Spleen (tissue), 11 donors: ENCODE measurements around the gene CCDC70. TPM values are rescaled to one million over a fixed set of nuclear protein-coding genes. Genes with fewer than 3 reads are reported as not detected.

ENCODE experiments used
- DNase-seq: peaks from one replicate; pipeline ENCODE4 v3.0.0-alpha.2; 2020
- H3K27ac ChIP-seq, 8 donors: fragments of 200-600 bp; sonication (generic) in 7 of 8; 1 replicate in 4 of 8; 2 replicates in 4 of 8; pipeline versions ENCODE4 v1.5.0 to v1.8.0; 2016 to 2021; ENCODE audit warnings: inconsistent platforms in 4 of 8, mild to moderate bottlenecking in 4 of 8, moderate library complexity in 1 of 8
- H3K27me3 ChIP-seq, 7 donors: fragments of 200-600 bp; sonication (generic) in 6 of 7; replicated peaks in 1 of 7; 1 replicate in 4 of 7; 2 replicates in 3 of 7; pipeline versions ENCODE4 v1.5.0 to v1.8.0; 2016 to 2021; ENCODE audit warnings: inconsistent platforms in 3 of 7, mild to moderate bottlenecking in 1 of 7
- H3K36me3 ChIP-seq, 6 donors: fragments of 200-600 bp; sonication (generic) in 5 of 6; 1 replicate in 4 of 6; 2 replicates in 2 of 6; pipeline versions ENCODE4 v1.5.0 to v1.8.0; 2016 to 2021; ENCODE audit warnings: inconsistent platforms in 2 of 6
- H3K4me1 ChIP-seq, 6 donors: fragments of 200-600 bp; sonication (generic) in 5 of 6; 1 replicate in 3 of 6; 2 replicates in 3 of 6; pipeline versions ENCODE4 v1.5.0 to v1.8.0; 2016 to 2021; ENCODE audit warnings: inconsistent platforms in 3 of 6
- H3K4me3 ChIP-seq, 8 donors: fragments of 200-600 bp; sonication (generic) in 7 of 8; 1 replicate in 4 of 8; 2 replicates in 4 of 8; pipeline versions ENCODE4 v1.5.0 to v1.8.0; 2016 to 2021; ENCODE audit warnings: inconsistent platforms in 4 of 8, mild to moderate bottlenecking in 4 of 8, moderate library complexity in 2 of 8
- H3K9me3 ChIP-seq, 8 donors: fragments of 200-600 bp; sonication (generic) in 7 of 8; 1 replicate in 4 of 8; 2 replicates in 4 of 8; pipeline versions ENCODE4 v1.5.0 to v1.8.0; 2016 to 2021; ENCODE audit warnings: inconsistent platforms in 4 of 8
- CTCF ChIP-seq, 11 experiments: fragments of 200-600 bp in 7 of 11; fragments of 450-650 bp in 4 of 11; sonication (generic) in 4 of 11; IDR thresholded peaks in 8 of 11; conservative IDR thresholded peaks in 3 of 11; 1 replicate in 7 of 11; 2 replicates in 4 of 11; pipeline versions ENCODE4 v1.4.0 to v1.8.0; 2016 to 2021; ENCODE audit warnings: antibody characterized with exemption in 11 of 11, inconsistent platforms in 4 of 11, mild to moderate bottlenecking in 1 of 11
- POLR2A ChIP-seq, 3 donors: fragments of 450-650 bp; IDR thresholded peaks; one replicate each; pipeline ENCODE4 v1.5.1; 2017; ENCODE audit warnings: antibody characterized with exemption in 3 of 3, mild to moderate bottlenecking in 1 of 3
- POLR2AphosphoS5 ChIP-seq, 3 donors: sonication (generic); formaldehyde crosslinking; IDR thresholded peaks; one replicate each; pipeline ENCODE4 v1.5.1; 2017; ENCODE audit warnings: antibody characterized with exemption in 3 of 3
- WGBS, 5 donors: extraction: QIAGEN DNeasy Blood & Tissue Kit in 3 of 5; methylation state at CpG; one replicate each; pipeline versions ENCODE4 v1.1.5 to v1.1.7; 2013 to 2018; 5-methylcytosine and 5-hydroxymethylcytosine counted together
- intact Hi-C: fragments of 100-400 bp; cut with DNase I; formaldehyde crosslinking; loops from one replicate; pipeline ENCODE4 v1.15.0; 2023; ENCODE audit warnings: low total_unique reads
- polyA plus RNA-seq, 3 donors: library from polyadenylated mRNA; stranded (reverse); fragments of 200-250 nt; gene quantifications; one replicate each; pipeline ENCODE4 v1.2.1, GENCODE V29; 2013
- total RNA-seq, 7 donors: library from RNA; depleted of rRNA in 3 of 7; stranded (reverse); fragments of >200 nt in 3 of 7; fragmentation: NEBNext Ultra II Directional in 4 of 7; extraction: Animal tissue kit (Norgen Biotek cat#: 25700) in 4 of 7; gene quantifications; one replicate each; pipeline versions ENCODE4 v1.1.0 to v1.2.1, GENCODE V29; 2016 to 2021
- donor health status: healthy with polysubstance abuse.
- donor health status: DM: no; HTN: no; CAD: no; lungs with moderate emphysema.
- donor health status: DM: no; HTN: no; CAD: no.
- donor health status: Bipolar disorder and iron deficiency.
- donor health status: healthy.
- donor health status: DM: no; HTN: no; CAD: no.
- donor health status: DM: yes; HTN: yes; CAD: no.

The CCDC70 gene
- total and polyA plus RNA-seq, 10 donors = not detected

- Histone ChIP-seq H3K27me3 (no peaks in the 10 kb centered on the region), H3K4me1 (peaks cover 0 to 90% (median 44%) of the 10 kb centered on the region in 6 donors), H3K36me3 (no peaks in the 10 kb centered on the region), H3K27ac (no peak overlapping the region), H3K9me3 (no peaks in the 10 kb centered on the region), H3K4me3 (no peak overlapping the region)
- intact Hi-C loops = loop anchor here (10.0 kb wide), 1 partner anchor 308 kb away; the partner anchor contains the start of gene NEK5
- WGBS, 5 donors = 84 to 88% (median 86%) methylated on average over 19 of the region's 19 CpGs
- TF ChIP-seq POLR2A (IDR thresholded peaks at IDR 0.05) (no peak), POLR2AphosphoS5 (IDR thresholded peaks at IDR 0.05) (no peak), CTCF (IDR thresholded peaks at IDR 0.05 in 8 of 11, conservative IDR thresholded peaks at IDR 0.05 in 3 of 11) (no peak)
- no peak for DNase-seq
Measured at GRCh38 chr13:51816604-51817249, 45.0 kb upstream of the CCDC70 start.

GRCh38 chr13:51817717-51818116 is 44.1 kb upstream of the CCDC70 start:
- H3K4me1 ChIP-seq = peaks cover 9 to 90% (median 48%) of the 10 kb centered on the region in 6 donors
- intact Hi-C loops = loop anchor here (10.0 kb wide), 1 partner anchor 307 kb away; the partner anchor contains the start of gene NEK5

GRCh38 chr13:51818276-51818675 is 43.5 kb upstream of the CCDC70 start:
- peaks cover 11 to 93% (median 53%) of the 10 kb centered on the region in 6 donors for H3K4me1 ChIP-seq
- peak overlapping the region in 3 of 8 donors; percentile 91 to 95 (median 92) for H3K27ac ChIP-seq
- intact Hi-C loops = loop anchor here (10.0 kb wide), 1 partner anchor 307 kb away; the partner anchor contains the start of gene NEK5
- 94 to 98% (median 97%) methylated on average over 4 of the region's 4 CpGs for WGBS, 5 donors
- no peaks in the 10 kb centered on the region for H3K9me3 ChIP-seq
- H3K27me3 ChIP-seq = no peaks in the 10 kb centered on the region
- no peaks in the 10 kb centered on the region for H3K36me3 ChIP-seq
- no peak overlapping the region for H3K4me3 ChIP-seq
- TF ChIP-seq POLR2AphosphoS5 (IDR thresholded peaks at IDR 0.05) = no peak
- no peak for TF ChIP-seq POLR2A (IDR thresholded peaks at IDR 0.05)
- no peak for TF ChIP-seq CTCF (IDR thresholded peaks at IDR 0.05 in 8 of 11, conservative IDR thresholded peaks at IDR 0.05 in 3 of 11)
- DNase-seq = no peak

More at GRCh38 chr13:51817717-51818116, 44.1 kb upstream of the CCDC70 start:
- TF ChIP-seq POLR2A (IDR thresholded peaks at IDR 0.05) = no peak
- TF ChIP-seq POLR2AphosphoS5 (IDR thresholded peaks at IDR 0.05) = no peak
- no peak for TF ChIP-seq CTCF (IDR thresholded peaks at IDR 0.05 in 8 of 11, conservative IDR thresholded peaks at IDR 0.05 in 3 of 11)
- H3K27me3 ChIP-seq = no peaks in the 10 kb centered on the region
- 86 to 93% (median 89%) methylated on average over 8 of the region's 8 CpGs for WGBS, 5 donors
- no peaks in the 10 kb centered on the region for H3K36me3 ChIP-seq
- no peaks in the 10 kb centered on the region for H3K9me3 ChIP-seq
- no peak overlapping the region for H3K4me3 ChIP-seq
- DNase-seq = no peak
- peak overlapping the region in 2 of 8 donors; percentile 92 to 95 for H3K27ac ChIP-seq

GRCh38 chr13:51818781-51819511 is 42.8 kb upstream of the CCDC70 start:
- intact Hi-C loops = loop anchor here (10.0 kb wide), 1 partner anchor 306 kb away; the partner anchor contains the start of gene NEK5
- WGBS, 5 donors = 57 to 75% (median 65%) methylated on average over 9 of the region's 9 CpGs
- Histone ChIP-seq H3K4me3 (no peak overlapping the region), H3K9me3 (no peaks in the 10 kb centered on the region), H3K27ac (peak overlapping the region in 6 of 8 donors; percentile 15 to 95 (median 70)), H3K4me1 (peaks cover 11 to 93% (median 59%) of the 10 kb centered on the region in 6 donors), H3K27me3 (no peaks in the 10 kb centered on the region), H3K36me3 (no peaks in the 10 kb centered on the region)
- no peak for DNase-seq
- no peak for TF ChIP-seq POLR2AphosphoS5 (IDR thresholded peaks at IDR 0.05)
- no peak for TF ChIP-seq POLR2A (IDR thresholded peaks at IDR 0.05)
- TF ChIP-seq CTCF (IDR thresholded peaks at IDR 0.05 in 8 of 11, conservative IDR thresholded peaks at IDR 0.05 in 3 of 11) = no peak
